ENCODE measurements around the gene FMNL2.

GRCh38 chr2:152510621-152511020, 175.6 kb downstream of the FMNL2 start:
- TF ChIP-seq, protein P1, sequence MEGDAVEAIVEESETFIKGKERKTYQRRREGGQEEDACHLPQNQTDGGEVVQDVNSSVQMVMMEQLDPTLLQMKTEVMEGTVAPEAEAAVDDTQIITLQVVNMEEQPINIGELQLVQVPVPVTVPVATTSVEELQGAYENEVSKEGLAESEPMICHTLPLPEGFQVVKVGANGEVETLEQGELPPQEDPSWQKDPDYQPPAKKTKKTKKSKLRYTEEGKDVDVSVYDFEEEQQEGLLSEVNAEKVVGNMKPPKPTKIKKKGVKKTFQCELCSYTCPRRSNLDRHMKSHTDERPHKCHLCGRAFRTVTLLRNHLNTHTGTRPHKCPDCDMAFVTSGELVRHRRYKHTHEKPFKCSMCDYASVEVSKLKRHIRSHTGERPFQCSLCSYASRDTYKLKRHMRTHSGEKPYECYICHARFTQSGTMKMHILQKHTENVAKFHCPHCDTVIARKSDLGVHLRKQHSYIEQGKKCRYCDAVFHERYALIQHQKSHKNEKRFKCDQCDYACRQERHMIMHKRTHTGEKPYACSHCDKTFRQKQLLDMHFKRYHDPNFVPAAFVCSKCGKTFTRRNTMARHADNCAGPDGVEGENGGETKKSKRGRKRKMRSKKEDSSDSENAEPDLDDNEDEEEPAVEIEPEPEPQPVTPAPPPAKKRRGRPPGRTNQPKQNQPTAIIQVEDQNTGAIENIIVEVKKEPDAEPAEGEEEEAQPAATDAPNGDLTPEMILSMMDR (IDR thresholded peaks at IDR 0.05; ENCODE audit: insufficient read depth, low read depth, low read length) = no peak
- no peak for TF ChIP-seq EZH2 (IDR thresholded peaks at IDR 0.05; ENCODE audit: insufficient read depth, low read length)

Data from astrocyte (in vitro differentiated cells and primary cell).